Stimulated activated CD4-positive, alpha-beta T cell treated with anti-CD3 and anti-CD28 coated beads, Interleukin-1b, Interleukin-23, amount 100 ng/mL, for 4 hours (primary cell): ENCODE data around the gene SCT.

ENCODE experiments used
- DNase-seq, 2 donors: peaks; one replicate each; pipeline ENCODE4 v3.0.0-alpha.2; 2020; ENCODE audit warnings: low read depth in 2 of 2

Gene SCT

DNA sequence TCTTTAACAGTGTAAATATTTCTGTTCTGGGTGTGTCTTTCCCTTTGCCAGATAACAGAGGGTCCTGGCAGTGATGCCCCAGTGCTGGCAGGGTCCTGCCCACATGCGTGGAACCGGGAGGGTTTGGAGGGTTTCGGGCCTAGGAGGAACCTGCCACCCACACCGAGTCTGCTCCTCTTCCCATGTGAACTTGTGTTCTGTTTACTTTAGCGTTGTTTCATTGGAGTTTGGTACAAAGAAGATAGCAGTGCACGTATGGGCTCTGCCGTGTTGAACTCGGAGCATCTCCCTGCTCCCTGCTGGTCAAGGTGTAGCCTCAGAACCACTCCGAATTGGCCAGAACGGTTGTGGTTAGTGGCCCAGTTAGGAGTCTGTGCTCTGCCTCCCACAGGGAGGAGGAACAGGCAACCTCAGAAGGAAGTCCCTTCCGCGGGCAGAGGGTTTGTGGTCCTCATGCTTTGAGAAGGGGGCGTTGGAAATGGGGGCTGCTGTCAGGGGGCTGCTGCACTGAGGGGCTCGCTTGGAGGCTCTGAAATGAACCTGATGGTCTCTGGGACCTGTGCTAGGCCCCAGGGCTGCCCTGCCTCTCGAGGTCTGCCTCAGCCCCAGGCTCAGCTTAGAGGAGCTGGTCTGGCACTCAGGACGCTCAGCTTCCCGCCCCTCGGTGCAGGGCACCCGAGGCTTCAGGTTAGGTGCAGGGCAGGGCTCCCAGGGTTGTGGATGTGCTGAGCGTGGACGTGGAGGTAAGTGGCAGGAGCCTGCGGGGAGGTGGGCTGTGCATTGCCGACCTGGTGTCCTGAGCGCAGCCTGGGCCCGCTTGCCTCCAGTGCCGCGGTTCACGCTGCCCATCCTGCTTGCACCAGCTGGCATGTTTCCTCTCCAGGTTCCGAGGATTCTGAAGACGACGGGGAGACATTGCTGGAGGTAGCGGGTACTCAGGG is 40.3 kb downstream of the SCT start:
- no peak for DNase-seq

DNA sequence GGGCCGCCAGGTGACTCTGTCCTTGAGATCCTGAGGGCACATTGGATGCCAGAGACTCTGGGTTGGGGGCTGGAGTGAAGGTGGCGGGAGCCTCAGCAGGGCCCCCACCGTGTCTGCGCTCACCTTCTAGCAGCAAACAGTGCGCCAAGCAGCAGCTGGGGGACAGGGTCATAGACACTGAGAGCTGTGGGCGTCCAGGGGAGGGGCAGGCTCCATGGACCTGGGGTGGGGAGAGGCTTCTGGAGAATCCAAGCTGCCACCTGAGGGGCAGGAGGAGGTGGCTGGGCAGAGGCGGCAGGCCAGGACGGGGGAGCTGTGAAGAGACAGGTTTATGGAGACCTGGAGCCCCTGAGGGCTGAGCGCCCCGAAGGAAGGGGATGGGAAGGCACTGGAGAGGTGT is 42.7 kb downstream of the SCT start:
- DNase-seq = no peak

DNA sequence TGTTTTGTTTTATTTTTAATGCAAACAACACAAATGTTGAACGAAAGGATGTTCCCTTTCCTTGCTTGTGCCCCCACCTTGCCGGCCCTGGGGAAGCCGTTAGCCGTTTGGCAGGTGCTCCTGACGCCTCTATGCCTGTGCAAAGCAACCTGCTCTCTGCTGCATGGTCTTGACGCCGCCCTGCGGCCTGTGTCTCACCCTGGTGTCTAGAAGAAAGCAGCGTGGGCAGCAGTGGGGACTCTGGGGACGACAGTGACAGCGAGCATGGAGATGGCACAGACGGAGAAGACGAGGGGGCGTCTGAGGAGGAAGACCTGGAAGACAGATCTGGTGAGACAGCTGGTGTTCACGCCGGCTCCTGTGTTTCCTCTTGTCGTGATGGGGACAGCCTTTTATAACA is 45.2 kb downstream of the SCT start:
- no peak for DNase-seq

DNA sequence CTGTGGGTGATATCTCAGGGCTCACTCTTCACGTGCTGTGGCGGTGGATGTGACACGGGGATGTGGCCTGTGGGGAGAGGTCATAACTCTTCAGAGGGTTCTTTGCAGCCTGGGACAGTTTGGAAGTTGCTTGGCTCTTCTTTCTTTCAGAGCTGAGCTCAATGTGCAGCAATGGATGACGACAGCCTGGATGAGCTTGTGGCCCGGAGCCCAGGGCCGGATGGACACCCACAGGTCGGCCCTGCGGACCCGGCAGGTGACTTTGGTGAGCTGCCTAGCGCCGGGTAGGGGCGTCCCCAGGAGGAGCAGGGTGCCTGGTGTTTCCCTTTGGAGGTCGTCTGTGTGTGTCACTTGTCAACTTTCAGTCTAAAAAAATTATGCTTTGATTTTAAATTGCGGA is 45.6 kb downstream of the SCT start:
- DNase-seq = no peak

DNA sequence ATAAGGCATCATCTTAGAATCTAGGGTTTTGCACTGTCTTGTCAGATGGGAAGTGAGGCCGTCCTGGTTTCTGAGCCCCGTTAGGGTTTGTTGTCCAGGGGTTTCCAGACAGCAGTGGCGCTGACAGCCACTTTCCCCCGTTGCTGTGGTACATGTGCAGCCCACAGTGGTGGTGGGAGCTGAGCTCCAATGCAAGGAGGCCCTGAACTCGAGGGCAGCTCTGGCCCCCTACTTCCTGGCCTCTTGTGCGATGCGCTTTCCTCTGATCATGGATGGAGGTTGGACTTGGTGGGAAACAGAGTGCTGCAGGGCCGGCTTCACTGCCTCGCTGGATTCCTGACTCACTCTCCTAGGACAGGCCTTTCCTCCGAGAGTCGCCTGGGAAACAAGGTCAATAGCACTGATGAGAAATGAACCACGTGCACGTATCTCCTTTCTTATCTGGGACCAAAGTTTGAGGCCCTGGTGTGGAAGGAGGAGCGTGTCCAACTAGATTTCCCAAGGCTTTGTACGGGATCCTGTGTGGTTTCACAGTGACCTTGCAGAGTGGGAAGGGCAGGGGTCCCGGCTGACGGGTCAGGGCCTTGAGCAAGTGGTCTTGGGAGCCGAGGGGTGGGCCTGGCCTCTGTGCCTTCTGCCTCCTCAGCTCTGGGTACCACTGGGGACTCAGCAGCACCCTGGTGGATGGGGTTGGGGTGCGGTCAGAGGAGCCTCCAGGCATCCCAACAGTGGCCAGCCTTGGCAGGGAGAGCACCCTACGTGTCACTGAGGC is 47.0 kb downstream of the SCT start:
- DNase-seq = no peak

DNA sequence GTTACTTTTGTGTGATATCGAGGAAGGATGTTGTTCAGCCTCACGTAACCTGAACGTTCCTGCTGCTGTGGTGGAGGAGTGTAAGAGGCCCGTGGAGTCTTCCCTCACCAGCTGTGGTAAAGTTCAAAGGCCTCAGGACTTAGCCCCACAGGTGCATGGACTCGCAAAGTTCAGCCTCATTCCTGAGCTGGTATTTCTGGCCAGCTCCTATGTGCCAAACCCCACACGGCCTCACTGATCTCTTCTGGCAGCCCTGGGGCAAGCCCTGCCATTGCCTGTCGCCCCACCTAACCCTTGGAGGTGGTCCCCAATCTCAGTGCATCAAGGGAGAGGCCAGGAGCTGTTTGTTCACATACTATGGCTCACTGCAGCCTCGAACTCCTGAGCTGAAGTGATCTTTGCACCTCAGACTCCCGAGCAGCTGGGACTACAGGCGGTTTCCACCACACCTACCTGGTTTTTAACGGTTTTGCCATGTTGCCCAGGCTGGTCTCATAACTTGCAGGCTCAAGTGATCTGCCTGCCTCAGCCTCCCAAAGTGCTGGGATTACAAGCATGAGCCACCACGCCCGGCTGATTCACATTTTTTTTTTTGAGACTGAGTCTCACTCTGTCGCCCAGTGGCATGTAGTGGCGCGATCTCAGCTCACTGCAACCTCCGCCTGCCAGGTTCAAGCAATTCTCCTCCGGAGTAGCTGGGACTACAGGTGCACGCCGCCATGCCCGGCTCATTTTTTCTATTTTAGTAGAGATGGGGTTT is 48.5 kb downstream of the SCT start:
- no peak for DNase-seq

DNA sequence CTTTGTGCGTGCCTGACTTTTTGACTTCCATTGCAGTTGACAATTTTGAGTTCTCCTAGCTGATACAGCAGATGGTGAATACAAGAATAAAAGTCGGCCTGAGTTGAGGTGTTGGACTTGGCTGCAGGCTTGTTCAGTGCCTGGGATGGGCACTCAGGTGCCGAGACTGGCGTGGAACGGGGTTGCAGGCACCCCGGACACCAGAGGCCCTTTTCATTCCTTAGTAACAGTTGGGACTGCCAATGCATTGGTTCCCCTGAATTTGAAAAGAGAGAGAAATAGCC is 49.4 kb downstream of the SCT start:
- no peak for DNase-seq

DNA sequence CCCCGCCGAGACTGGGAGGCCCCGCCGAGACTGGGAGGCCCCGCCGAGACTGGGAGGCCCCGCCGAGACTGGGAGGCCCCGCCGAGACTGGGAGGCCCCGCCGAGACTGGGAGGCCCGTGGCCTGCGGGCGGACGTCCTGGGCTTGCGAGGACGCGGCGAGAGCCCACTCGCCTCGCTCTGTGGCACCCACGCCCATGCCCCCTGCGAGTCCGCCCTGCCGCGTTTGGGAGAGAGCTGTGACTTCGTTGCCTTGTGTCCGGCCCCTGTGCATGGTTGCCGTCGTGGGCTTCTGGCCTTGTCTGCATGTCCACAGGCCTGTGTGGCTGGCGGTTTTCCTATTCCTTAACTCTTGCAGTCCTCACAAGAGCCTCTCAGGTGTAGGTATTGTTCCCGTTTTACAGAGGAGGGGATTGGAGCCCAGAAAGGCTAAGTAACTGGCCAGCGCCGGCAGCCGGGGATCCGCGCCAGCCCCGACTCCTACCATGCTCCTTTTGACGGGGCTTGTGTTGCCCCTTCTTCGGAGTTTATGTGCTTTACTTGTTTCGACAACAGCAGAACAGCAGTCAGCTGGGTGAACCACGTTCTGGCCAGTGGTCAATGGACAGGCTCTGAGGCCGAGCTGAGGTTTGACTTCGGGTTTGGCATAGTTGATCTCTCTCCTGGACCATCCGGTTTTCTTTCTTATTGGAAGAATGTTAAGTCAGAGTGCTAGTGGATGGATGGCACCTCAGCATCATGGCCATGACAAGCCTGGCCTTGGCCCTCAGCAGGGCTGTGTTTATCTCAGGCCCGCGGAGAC is 50.0 kb downstream of the SCT start:
- no peak for DNase-seq
